ENCODE measurements around the gene UCHL5. TPM values are rescaled to one million over a fixed set of nuclear protein-coding genes. Genes with fewer than 3 reads are reported as not detected.

UCHL5 gene
- total and polyA plus RNA-seq, 2 of the 13 experiments (the other 11 are each of a cell fraction or from before 2014, with no cell fraction given) = 18.2 to 44.1 TPM

DNA sequence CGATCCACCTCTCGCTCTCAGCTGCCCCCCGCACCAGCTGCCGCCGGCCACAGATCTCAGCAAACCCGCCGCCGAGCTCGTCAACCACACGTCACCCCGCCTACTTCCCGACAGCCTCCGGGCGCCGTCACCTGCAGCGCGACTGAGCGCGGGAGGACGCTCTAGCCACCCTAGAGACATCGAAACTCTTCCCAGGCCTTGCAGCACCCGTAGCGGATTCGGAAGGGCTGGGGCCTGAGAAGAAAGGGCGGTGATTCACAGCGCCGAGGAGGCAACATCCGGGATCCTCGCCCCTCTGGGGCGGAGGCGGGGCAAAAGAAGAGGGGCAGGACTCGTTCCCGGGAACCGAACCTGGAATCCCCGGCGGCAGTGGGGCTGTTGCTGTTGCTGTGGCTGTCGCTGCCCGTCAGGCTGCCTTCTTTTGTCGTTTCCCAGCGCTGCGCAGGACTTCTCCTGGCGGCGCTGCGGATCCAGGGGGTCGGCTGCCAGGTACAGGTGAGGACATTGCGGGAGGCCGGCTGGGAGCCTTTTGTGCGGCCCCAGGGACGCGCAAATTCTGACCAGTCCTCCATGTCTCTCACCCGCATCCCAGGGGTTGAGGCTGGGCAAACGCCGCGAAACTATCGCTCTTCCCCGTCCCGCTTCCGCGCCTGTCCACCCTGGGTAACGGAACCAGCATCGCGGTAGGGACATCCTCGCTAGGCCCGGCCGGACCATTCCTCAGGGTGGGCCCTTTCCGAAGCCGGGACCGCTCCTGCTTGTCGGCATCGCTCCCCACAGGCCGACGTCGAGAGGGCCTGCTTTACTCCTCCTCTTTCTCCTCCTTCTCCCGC is at the start of gene UCHL5, which contains the start of gene RO60 (continued):
- TF ChIP-seq ZNF20 (CRISPR knock-in tag; IDR thresholded peaks at IDR 0.05) (0 out of 2 replicates have a peak, but pooled peaks have one; percentile 12), ZNF282 (IDR thresholded peaks at IDR 0.05; ENCODE audit: partially characterized antibody) (no peak), ZNF296 (CRISPR knock-in tag; conservative IDR thresholded peaks at IDR 0.05) (0 out of 2 replicates have a peak, but pooled peaks have one; percentile 39), ZNF747 (CRISPR knock-in tag; IDR thresholded peaks at IDR 0.05; ENCODE audit: borderline replicate concordance) (no peak; the same call in 1 of the 2 replicates), MTF1 (CRISPR knock-in tag; IDR thresholded peaks at IDR 0.05) (0 out of 2 replicates have a peak, but pooled peaks have one; percentile 42), ETV6 (CRISPR knock-in tag; conservative IDR thresholded peaks at IDR 0.05) (peak; percentile 73), POLR2A (IDR thresholded peaks at IDR 0.05; ENCODE audit: insufficient read depth in 1 of 2, low read depth in 2 of 2, low read length in 2 of 2) (peak; percentile 86 to 89), SMARCC2 (IDR thresholded peaks at IDR 0.05) (no peak), KLF11 (CRISPR knock-in tag; IDR thresholded peaks at IDR 0.05) (peak; percentile 86; the same call in 1 of the 2 replicates), SP4 (CRISPR knock-in tag; IDR thresholded peaks at IDR 0.05) (peak; percentile 93), JARID2 (CRISPR knock-in tag; IDR thresholded peaks at IDR 0.05; ENCODE audit: insufficient replicate concordance) (no peak)
- TF ChIP-seq, protein P1, sequence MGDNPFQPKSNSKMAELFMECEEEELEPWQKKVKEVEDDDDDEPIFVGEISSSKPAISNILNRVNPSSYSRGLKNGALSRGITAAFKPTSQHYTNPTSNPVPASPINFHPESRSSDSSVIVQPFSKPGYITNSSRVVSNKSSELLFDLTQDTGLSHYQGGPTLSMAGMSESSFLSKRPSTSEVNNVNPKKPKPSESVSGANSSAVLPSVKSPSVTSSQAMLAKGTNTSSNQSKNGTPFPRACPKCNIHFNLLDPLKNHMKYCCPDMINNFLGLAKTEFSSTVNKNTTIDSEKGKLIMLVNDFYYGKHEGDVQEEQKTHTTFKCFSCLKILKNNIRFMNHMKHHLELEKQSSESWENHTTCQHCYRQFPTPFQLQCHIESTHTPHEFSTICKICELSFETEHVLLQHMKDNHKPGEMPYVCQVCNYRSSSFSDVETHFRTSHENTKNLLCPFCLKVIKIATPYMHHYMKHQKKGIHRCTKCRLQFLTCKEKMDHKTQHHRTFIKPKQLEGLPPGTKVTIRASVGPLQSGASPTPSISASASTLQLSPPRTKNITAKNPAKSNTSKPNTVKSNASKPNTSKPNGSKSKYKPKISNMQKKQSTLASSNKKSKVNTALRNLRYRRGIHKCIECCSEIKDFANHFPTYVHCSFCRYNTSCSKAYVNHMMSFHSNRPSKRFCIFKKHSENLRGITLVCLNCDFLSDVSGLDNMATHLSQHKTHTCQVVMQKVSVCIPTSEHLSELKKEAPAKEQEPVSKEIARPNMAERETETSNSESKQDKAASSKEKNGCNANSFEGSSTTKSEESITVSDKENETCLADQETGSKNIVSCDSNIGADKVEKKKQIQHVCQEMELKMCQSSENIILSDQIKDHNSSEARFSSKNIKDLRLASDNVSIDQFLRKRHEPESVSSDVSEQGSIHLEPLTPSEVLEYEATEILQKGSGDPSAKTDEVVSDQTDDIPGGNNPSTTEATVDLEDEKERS (CRISPR knock-in tag; IDR thresholded peaks at IDR 0.05) = no peak
- TF ChIP-seq, protein P2, sequence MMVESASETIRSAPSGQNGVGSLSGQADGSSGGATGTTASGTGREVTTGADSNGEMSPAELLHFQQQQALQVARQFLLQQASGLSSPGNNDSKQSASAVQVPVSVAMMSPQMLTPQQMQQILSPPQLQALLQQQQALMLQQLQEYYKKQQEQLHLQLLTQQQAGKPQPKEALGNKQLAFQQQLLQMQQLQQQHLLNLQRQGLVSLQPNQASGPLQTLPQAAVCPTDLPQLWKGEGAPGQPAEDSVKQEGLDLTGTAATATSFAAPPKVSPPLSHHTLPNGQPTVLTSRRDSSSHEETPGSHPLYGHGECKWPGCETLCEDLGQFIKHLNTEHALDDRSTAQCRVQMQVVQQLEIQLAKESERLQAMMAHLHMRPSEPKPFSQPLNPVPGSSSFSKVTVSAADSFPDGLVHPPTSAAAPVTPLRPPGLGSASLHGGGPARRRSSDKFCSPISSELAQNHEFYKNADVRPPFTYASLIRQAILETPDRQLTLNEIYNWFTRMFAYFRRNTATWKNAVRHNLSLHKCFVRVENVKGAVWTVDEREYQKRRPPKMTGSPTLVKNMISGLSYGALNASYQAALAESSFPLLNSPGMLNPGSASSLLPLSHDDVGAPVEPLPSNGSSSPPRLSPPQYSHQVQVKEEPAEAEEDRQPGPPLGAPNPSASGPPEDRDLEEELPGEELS (CRISPR knock-in tag; IDR thresholded peaks at IDR 0.05) = peak; percentile 89
- TF ChIP-seq, protein P3, sequence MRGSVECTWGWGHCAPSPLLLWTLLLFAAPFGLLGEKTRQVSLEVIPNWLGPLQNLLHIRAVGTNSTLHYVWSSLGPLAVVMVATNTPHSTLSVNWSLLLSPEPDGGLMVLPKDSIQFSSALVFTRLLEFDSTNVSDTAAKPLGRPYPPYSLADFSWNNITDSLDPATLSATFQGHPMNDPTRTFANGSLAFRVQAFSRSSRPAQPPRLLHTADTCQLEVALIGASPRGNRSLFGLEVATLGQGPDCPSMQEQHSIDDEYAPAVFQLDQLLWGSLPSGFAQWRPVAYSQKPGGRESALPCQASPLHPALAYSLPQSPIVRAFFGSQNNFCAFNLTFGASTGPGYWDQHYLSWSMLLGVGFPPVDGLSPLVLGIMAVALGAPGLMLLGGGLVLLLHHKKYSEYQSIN (CRISPR knock-in tag; IDR thresholded peaks at IDR 0.05; ENCODE audit: borderline replicate concordance) = no peak
- TF ChIP-seq, protein P4, sequence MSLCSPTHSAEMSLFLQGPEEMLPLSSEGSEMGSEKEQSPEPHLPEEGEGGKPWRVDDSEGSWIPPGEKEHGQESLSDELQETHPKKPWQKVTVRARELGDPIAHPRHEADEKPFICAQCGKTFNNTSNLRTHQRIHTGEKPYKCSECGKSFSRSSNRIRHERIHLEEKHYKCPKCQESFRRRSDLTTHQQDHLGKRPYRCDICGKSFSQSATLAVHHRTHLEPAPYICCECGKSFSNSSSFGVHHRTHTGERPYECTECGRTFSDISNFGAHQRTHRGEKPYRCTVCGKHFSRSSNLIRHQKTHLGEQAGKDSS (CRISPR knock-in tag; IDR thresholded peaks at IDR 0.05; ENCODE audit: borderline replicate concordance, low read depth) = no peak
- TF ChIP-seq, protein P5, sequence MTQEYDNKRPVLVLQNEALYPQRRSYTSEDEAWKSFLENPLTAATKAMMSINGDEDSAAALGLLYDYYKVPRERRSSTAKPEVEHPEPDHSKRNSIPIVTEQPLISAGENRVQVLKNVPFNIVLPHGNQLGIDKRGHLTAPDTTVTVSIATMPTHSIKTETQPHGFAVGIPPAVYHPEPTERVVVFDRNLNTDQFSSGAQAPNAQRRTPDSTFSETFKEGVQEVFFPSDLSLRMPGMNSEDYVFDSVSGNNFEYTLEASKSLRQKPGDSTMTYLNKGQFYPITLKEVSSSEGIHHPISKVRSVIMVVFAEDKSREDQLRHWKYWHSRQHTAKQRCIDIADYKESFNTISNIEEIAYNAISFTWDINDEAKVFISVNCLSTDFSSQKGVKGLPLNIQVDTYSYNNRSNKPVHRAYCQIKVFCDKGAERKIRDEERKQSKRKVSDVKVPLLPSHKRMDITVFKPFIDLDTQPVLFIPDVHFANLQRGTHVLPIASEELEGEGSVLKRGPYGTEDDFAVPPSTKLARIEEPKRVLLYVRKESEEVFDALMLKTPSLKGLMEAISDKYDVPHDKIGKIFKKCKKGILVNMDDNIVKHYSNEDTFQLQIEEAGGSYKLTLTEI (CRISPR knock-in tag; conservative IDR thresholded peaks at IDR 0.05) = no peak
- TF ChIP-seq, protein P6, sequence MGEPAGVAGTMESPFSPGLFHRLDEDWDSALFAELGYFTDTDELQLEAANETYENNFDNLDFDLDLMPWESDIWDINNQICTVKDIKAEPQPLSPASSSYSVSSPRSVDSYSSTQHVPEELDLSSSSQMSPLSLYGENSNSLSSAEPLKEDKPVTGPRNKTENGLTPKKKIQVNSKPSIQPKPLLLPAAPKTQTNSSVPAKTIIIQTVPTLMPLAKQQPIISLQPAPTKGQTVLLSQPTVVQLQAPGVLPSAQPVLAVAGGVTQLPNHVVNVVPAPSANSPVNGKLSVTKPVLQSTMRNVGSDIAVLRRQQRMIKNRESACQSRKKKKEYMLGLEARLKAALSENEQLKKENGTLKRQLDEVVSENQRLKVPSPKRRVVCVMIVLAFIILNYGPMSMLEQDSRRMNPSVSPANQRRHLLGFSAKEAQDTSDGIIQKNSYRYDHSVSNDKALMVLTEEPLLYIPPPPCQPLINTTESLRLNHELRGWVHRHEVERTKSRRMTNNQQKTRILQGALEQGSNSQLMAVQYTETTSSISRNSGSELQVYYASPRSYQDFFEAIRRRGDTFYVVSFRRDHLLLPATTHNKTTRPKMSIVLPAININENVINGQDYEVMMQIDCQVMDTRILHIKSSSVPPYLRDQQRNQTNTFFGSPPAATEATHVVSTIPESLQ (CRISPR knock-in tag; conservative IDR thresholded peaks at IDR 0.05) = 0 out of 2 replicates have a peak, but pooled peaks have one; percentile 29

All from HepG2 (cell line).